Transverse colon (tissue), 3 donors: ENCODE results near the gene LCORL.

ENCODE experiments used
- CTCF ChIP-seq, 5 experiments: fragments of 200-600 bp in 3 of 5; fragments of 450-650 bp in 2 of 5; sonication (generic) in 3 of 5; IDR thresholded peaks; 1 replicate in 2 of 5; 2 replicates in 3 of 5; pipeline ENCODE4 v1.5.1; 2016 to 2017; ENCODE audit warnings: antibody characterized with exemption in 5 of 5, inconsistent platforms in 3 of 5, mild to moderate bottlenecking in 2 of 5, moderate library complexity in 1 of 5
- EP300 ChIP-seq: sonication (generic); formaldehyde crosslinking; IDR thresholded peaks from one replicate; pipeline ENCODE4 v1.6.1; 2017; ENCODE audit warnings: antibody characterized with exemption, low read depth

DNA sequence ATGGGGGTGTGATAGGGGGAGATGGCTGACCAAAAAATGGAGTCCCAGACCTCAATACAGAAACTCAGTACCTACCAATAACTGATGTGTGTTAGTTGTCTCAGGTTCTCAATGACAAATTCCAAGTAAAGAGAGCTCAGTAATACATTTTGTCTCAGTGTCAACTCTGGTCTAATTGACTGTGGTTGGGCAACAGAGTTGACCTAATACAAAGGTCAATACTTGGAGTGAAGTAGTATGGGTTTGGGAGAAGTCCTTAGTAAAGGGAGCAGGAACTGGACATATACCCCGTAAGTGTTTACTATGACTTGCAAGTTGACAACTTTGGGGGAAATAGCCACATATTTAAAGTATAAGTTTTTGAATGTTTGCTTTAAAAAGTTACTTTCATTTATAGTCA, 20.5 kb upstream of the LCORL start:
- TF ChIP-seq CTCF (IDR thresholded peaks at IDR 0.05) (no peak), EP300 (no peak)
